C4-2B (cell line): Measurements from ENCODE around the gene RPL28.

ENCODE experiments used
- ZFX ChIP-seq: fragments of 450-650 bp; IDR thresholded peaks from 2 replicates; pipeline ENCODE4 v1.6.1; 2017
- TF ChIP-seq, protein P1 (sequence below): fragments of 450-650 bp; conservative IDR thresholded peaks from 2 replicates; pipeline ENCODE4 v1.5.1; 2017; ENCODE audit warnings: mild to moderate bottlenecking

- TF ChIP-seq, protein P1, sequence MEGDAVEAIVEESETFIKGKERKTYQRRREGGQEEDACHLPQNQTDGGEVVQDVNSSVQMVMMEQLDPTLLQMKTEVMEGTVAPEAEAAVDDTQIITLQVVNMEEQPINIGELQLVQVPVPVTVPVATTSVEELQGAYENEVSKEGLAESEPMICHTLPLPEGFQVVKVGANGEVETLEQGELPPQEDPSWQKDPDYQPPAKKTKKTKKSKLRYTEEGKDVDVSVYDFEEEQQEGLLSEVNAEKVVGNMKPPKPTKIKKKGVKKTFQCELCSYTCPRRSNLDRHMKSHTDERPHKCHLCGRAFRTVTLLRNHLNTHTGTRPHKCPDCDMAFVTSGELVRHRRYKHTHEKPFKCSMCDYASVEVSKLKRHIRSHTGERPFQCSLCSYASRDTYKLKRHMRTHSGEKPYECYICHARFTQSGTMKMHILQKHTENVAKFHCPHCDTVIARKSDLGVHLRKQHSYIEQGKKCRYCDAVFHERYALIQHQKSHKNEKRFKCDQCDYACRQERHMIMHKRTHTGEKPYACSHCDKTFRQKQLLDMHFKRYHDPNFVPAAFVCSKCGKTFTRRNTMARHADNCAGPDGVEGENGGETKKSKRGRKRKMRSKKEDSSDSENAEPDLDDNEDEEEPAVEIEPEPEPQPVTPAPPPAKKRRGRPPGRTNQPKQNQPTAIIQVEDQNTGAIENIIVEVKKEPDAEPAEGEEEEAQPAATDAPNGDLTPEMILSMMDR = no peak
- no peak for TF ChIP-seq ZFX
These were observed 2.2 kb downstream of the RPL28 start for GRCh38 chr19:55387736-55388497.
